GM19463 (cell line): ENCODE results near the gene TVP23A.
"Not testable (repeated sequence)": the region's sequence is repeated elsewhere in the genome, so short reads cannot be mapped to it uniquely, and the experiment has no call there.

ENCODE experiments used
- ATAC-seq: cut with Tn5 transposase; IDR thresholded peaks from one replicate; pipeline ENCODE4 v1.9.1; 2021; ENCODE audit warnings: mild to moderate bottlenecking, moderate library complexity; ENCODE audit not compliant: unreplicated experiment

The TVP23A gene

DNA sequence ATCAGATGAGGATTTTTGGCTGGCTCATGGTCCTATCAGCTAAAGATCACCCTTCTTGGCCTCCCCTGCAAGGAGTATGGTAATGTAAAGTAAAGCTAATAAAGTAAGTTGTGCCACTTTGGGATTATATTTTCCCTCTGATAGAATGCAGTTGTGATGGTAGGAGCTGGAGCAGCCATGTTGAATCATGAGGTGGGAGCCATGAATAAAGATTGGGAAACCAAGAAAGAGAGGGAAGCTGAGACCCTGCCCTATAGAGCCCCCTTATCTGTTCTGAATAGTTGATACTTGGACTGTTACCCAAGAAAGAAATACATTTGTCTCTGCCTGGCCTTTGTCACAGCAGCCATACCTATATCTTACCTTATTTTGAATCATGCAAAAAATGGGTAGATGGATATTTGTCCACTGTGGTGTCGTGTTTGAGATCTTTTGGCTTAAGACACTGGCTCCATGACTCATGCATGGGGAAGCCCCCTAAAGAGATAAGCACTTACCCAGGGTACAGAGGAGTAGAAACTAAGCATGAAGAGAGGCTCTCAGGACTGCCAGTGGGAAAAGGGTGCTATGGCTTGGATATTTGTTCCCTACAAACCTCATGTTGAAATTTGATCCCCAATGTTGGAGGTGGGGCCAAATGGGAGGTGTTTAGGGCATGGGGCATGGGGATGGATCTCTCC, 17.7 kb upstream of the TVP23A start:
- ATAC-seq: no peak

- ATAC-seq: peak; percentile 73
Measured at GRCh38 chr16:10835281-10835931, 16.8 kb upstream of the TVP23A start.

GRCh38 chr16:10834766-10835165, 16.2 kb upstream of the TVP23A start:
- ATAC-seq: no peak

DNA sequence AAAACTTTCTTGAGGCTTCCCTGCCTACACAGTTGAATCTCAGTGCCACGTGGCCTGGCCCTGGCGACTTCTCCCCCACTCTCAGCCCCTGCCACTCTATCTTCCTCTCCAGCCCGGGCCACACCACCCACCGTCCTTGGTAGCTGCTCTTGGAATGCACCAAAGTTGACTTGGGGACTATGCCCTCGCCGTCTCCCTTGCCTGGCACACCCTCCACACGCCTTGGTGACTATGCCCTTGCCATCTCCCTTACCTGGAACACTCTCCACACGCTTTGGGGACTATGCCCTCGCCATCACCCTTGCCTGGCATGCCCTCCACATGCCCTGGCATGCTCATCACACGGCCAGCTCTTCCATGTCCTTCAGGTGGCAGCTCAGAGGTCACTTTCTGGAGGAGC, 15.5 kb upstream of the TVP23A start:
- ATAC-seq: no peak

- no peak for ATAC-seq
Measured at GRCh38 chr16:10833271-10833670, 14.7 kb upstream of the TVP23A start.

DNA sequence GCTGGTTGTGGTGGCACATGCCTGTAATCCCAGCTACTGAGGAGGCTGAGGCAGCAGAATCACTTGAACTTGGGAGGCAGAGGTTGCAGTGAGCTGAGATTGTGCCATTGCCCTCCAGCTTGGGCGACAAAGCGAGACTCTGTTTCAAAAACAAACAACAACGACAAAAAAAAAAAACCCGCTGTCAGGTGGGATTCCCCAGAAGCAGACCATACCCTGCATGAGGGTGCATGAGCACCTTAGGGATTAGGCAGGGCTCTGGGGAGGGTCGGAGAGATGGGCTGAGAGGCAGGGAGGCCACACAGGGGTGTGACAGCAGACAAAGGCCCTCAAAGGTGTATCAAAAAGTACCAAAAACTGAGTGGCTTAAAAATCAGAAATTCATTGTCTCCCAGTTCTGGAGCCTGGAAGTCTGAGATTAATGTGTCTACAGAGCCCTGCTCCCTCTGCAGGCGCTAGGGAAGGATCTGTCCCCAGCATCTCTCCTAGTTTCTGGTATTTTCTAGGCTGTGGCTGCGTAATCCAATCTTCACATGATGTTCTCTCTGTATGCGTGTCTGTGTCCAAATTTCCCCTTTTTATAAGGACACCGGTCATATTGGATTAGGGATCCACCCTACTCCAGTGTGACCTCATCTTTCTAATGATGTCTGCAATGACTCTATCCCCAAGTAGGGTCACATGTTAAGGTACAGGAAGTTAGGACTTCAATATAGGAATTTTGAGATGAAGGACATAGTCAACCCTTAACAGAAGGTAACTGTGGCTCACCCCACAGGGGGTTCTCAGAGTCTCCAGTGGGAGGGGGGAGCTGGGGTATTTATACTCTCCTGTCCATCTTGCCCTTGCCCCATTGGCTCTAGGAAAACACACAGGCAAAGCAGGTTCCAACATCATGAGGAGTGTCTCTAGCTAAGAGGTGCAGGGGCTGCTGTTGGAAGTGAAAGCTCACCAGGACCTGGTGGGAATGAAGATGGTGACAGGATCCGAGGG, 13.6 kb upstream of the TVP23A start:
- ATAC-seq: no peak

DNA sequence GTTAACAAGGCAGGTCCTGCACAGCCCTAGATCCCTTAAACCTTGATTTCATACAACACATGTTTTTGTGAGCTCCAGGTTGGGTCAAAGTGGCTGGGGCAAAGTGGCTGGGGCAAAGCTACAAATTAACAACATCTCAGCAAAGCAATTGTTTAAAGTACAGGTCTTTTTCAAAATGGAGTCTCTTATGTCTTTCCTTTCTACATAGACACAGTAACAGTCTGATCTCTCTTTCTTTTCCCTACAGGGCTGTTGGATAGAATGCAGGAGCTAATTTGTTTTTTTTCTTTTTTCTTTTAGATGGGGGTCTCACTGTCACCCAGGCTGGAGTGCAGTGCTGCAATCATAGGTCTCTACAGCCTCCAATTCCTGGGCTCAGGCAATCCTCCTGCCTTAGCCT, 11.6 kb upstream of the TVP23A start:
- ATAC-seq: not testable (repeated sequence)

GRCh38 chr16:10829390-10830098, 10.9 kb upstream of the TVP23A start:
- ATAC-seq: not testable (repeated sequence)

GRCh38 chr16:10828851-10829366, 10.3 kb upstream of the TVP23A start:
- no peak for ATAC-seq

DNA sequence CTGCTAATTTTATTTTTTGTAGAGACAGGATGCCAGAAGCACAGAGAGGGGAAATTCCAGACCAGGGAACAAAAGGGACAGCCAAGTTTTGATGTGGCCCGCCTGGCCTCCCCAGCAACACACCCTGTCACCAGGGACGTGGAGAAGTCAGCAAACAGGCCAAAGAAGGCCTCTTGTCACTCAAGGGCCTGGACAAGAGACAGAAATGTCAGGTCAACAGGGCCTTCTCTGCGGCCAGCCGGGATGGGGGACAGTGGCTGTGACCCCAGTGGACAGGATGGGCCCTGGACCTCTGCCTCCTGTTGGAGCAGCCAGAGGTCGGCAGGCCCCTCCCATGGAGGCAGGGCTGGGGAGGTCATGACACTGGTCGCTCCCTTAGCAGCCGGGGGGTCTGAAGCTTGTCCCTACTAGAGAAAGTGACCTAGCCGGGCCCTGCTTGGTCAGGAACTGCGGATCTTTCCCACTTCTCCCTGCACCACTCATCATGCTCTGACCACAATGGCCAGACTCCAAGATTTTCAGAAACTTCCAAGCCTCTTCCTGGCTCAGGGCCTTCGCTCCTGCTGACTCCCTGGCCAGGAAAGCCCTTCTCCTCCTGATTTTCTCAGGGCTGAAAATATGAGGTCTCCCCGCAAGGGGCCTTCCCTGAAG, 9.2 kb upstream of the TVP23A start:
- no peak for ATAC-seq

DNA sequence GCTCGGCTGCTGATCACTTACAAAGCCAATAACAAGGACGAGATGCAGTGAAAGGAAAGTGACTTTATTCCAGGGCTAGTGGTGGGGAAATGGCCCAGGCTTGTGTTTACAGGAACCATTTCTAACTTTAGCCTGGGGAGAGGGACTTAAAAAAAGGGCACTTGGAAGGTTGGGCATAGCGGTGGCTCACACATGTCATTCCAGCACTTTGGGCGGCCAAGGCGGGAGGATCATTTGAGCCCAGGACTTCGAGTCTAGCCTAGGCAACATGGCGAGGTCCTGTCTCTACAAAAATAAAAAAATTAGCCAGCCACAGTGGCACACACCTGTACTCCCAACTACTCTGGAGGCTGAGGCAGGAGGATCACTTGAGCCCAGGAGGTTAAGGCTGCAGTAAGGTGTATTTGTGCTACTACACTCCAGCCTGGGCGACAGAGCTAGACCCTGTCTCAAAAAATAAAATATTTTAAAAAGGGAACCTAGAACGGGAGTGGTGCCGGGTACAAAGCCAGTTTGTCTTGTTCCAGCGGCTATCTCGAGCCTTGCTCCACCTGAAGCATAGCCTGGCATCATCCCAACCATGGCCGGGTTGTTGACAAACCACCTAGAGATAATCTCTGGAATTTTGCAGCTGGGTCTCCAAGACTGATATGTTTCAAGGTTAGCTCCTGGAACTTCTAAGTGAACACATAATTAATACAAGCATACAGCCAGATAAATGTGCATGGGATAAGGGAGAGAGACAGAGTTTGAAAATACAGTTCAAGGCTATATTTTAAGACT, 5.7 kb upstream of the TVP23A start:
- ATAC-seq: no peak

GRCh38 chr16:10822702-10823101, 4.1 kb upstream of the TVP23A start:
- ATAC-seq: no peak

DNA sequence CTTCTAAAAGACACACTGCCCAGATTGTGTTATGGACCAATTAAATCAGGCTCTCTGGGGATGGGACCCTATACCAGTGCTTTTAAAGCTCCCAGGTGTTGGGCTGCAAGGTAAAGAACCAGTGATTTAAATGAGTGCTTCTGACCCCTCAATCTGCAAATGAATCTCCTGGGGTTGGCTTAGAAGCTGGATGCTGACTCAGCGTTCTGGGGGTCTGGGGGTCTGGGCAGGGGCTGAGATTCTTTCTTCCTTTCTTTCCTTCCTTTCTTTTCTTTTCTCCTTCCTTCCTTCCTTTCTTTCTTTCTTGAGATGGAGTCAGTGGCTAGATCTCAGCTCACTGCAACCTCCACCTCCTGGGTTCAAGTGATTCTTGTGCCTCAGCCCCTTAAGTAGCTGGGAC, 2.0 kb upstream of the TVP23A start:
- no peak for ATAC-seq

DNA sequence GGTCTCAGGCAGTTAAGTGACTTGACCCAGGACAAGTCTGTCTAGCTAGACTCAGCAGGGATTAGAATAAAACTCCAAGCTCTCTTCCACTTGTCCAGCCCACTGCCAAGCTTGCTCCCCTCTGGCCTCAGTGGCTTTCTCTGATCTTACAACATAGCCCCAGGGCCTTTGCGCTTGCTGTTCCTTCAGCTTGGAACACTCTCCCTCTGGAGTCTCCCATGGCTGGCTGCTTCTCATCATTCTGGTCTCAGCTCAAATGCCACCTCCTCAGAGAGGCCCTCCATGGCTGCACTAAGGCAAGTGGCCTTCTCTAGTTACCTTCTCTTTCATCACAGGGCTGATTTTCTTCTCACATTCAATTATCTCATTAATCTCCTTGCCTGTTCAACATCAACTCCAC, 1.1 kb downstream of the TVP23A start:
- no peak for ATAC-seq

GRCh38 chr16:10813099-10813455, 5.5 kb downstream of the TVP23A start:
- no peak for ATAC-seq

- ATAC-seq: peak; percentile 79
Measured at GRCh38 chr16:10812312-10813098, 6.1 kb downstream of the TVP23A start.

- no peak for ATAC-seq
Measured at GRCh38 chr16:10809706-10810105, 8.9 kb downstream of the TVP23A start.

GRCh38 chr16:10808850-10809249, 9.7 kb downstream of the TVP23A start:
- ATAC-seq: no peak

- no peak for ATAC-seq
Measured at GRCh38 chr16:10808218-10808617, 10.4 kb downstream of the TVP23A start.
